ENCODE data around the gene ZSCAN12. TPM values are rescaled to one million over a fixed set of nuclear protein-coding genes. Genes with fewer than 3 reads are reported as not detected.

ZSCAN12 gene
- total and polyA plus RNA-seq, 10 donors, result 1.8 to 10.3 (median 7.9) TPM

DNA sequence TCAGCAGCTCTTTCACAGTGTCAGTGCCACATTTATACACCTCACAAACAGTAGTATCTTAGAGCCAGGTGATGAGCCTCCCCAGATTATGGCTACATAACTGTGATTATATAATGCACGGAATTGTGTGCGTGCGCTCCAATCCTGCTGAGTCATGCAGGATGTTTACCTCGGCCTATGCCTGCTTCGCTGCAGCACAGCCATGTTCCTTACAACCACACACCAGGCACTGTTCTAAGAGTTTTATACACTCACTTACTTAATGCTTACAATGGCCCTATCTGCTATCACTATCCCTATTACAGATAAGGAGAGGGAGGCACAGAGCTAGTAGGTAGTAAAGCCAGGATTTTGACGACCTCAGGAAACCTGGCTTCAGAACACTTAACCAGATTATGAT lies 42.5 kb downstream of the ZSCAN12 start:
- TF ChIP-seq POLR2A (IDR thresholded peaks at IDR 0.05) (no peak), POLR2AphosphoS5 (IDR thresholded peaks at IDR 0.05) (no peak)
- H3K27me3 ChIP-seq (replicated peaks in 1 of 7), result no peaks in the 10 kb centered on the region
- peak overlapping the region in 2 of 8 donors; percentile 87 to 88 for H3K27ac ChIP-seq
- no peaks in the 10 kb centered on the region for H3K9me3 ChIP-seq
- DNase-seq, result no peak
- peaks cover 9 to 41% (median 21%) of the 10 kb centered on the region in 6 donors for H3K4me1 ChIP-seq
- intact Hi-C loops (cut with DNase I; ENCODE audit: low total_unique reads), result loop anchor here (10.0 kb wide), 1 partner anchor 222 kb away; no protein-coding TSS in a partner anchor
- WGBS, 5 donors, result 40 to 80% (median 54%) methylated on average over 6 of the region's 6 CpGs
- peaks cover 0 to 27% (median 2%) of the 10 kb centered on the region in 6 donors for H3K36me3 ChIP-seq
- peak overlapping the region in 1 of 8 donors; percentile 76 for H3K4me3 ChIP-seq

DNA sequence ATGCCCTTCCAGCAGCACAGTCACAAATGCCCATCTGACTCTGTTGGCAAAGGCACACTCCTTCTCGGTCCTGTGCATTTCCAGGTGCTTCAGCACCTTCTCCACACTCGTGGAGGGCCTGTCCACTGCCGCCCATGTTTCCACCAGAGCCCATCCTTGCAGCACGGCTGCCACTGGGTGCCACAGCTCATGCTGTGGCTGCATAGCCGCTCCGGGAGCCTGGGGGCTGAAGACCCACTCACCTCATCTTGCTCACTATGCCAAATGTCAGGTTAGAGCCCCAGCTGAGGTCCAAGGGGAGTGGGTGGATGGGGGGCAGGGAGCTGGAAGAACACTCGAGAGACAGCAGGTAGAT lies 42.9 kb downstream of the ZSCAN12 start:
- no peak for TF ChIP-seq POLR2AphosphoS5 (IDR thresholded peaks at IDR 0.05)
- no peak for TF ChIP-seq POLR2A (IDR thresholded peaks at IDR 0.05)
- TF ChIP-seq, protein P1, sequence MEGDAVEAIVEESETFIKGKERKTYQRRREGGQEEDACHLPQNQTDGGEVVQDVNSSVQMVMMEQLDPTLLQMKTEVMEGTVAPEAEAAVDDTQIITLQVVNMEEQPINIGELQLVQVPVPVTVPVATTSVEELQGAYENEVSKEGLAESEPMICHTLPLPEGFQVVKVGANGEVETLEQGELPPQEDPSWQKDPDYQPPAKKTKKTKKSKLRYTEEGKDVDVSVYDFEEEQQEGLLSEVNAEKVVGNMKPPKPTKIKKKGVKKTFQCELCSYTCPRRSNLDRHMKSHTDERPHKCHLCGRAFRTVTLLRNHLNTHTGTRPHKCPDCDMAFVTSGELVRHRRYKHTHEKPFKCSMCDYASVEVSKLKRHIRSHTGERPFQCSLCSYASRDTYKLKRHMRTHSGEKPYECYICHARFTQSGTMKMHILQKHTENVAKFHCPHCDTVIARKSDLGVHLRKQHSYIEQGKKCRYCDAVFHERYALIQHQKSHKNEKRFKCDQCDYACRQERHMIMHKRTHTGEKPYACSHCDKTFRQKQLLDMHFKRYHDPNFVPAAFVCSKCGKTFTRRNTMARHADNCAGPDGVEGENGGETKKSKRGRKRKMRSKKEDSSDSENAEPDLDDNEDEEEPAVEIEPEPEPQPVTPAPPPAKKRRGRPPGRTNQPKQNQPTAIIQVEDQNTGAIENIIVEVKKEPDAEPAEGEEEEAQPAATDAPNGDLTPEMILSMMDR (IDR thresholded peaks at IDR 0.05 in 8 of 11, conservative IDR thresholded peaks at IDR 0.05 in 3 of 11), result no peak
- peak; percentile 77 for DNase-seq
- Histone ChIP-seq H3K36me3 (peaks cover 0 to 23% (median 2%) of the 10 kb centered on the region in 6 donors), H3K27ac (peak overlapping the region; percentile 79 to 92 (median 86)), H3K9me3 (no peaks in the 10 kb centered on the region), H3K27me3 (replicated peaks in 1 of 7) (no peaks in the 10 kb centered on the region), H3K4me1 (peaks cover 10 to 45% (median 22%) of the 10 kb centered on the region in 6 donors), H3K4me3 (peak overlapping the region in 1 of 8 donors; percentile 76)
- intact Hi-C loops (cut with DNase I; ENCODE audit: low total_unique reads), result loop anchor here (10.0 kb wide), 1 partner anchor 222 kb away; no protein-coding TSS in a partner anchor
- 35 to 83% (median 72%) methylated on average over 2 to 7 of the region's 7 CpGs for WGBS, 5 donors

DNA sequence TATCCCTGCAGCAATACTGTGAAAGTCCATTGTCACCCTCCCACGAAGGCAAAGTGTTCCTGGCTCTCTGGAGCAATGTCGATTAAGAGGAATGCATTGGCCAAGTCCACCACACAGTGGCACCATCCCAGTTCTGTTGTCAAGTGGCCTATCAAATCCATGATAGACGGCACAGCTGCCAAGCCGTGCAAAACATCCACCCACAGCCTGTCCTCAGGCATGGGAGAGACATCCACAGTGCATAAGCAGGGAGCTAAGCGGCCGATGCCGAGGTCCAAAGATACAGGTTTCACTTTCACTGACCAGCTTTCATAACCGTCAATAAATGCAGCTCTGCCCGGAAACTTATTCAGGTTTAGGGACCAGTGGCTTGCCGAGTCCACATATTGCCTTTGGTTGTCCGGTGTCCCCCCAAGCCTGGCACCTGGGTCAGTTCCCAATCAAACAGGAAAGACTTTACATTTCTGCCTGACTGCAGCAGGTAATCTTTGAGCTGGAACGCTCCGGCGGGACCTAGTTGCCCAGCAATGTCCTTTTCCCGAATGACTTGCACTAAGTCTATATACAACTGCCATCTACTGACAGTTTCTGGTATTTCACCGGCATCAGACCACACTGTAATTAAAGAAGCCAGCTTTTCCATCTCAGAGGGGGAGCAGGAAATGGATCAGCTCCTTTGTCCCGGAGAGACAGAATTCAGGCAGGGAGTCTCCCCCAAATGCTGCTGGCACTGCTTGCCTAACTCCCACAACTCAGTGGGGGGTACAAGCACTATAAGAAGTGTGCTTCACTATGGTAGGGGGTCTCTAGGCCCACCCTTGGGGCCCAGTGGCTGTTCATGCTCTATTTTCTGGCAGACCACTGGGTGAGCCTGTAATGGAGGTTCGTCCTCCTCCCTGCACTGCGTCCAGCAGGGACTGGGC lies 43.5 kb downstream of the ZSCAN12 start:
- 4 to 9% (median 6%) methylated on average over 14 to 19 of the region's 19 CpGs for WGBS, 5 donors
- H3K36me3 ChIP-seq, result peaks cover 0 to 16% (median 2%) of the 10 kb centered on the region in 6 donors
- H3K27me3 ChIP-seq (replicated peaks in 1 of 7), result no peaks in the 10 kb centered on the region
- intact Hi-C loops (cut with DNase I; ENCODE audit: low total_unique reads), result loop anchor here (10.0 kb wide), 1 partner anchor 221 kb away; no protein-coding TSS in a partner anchor
- peak overlapping the region; percentile 79 to 92 (median 86) for H3K27ac ChIP-seq
- peaks cover 15 to 51% (median 27%) of the 10 kb centered on the region in 6 donors for H3K4me1 ChIP-seq
- no peaks in the 10 kb centered on the region for H3K9me3 ChIP-seq
- TF ChIP-seq, protein P1 (IDR thresholded peaks at IDR 0.05 in 8 of 11, conservative IDR thresholded peaks at IDR 0.05 in 3 of 11), result peak; percentile 59 to 97 (median 85)
- peak in 1 of 3 donors; percentile 66 for TF ChIP-seq POLR2AphosphoS5 (IDR thresholded peaks at IDR 0.05)
- TF ChIP-seq POLR2A (IDR thresholded peaks at IDR 0.05), result no peak
- DNase-seq, result peak; percentile 87
- H3K4me3 ChIP-seq, result peak overlapping the region; percentile 46 to 76 (median 56)

DNA sequence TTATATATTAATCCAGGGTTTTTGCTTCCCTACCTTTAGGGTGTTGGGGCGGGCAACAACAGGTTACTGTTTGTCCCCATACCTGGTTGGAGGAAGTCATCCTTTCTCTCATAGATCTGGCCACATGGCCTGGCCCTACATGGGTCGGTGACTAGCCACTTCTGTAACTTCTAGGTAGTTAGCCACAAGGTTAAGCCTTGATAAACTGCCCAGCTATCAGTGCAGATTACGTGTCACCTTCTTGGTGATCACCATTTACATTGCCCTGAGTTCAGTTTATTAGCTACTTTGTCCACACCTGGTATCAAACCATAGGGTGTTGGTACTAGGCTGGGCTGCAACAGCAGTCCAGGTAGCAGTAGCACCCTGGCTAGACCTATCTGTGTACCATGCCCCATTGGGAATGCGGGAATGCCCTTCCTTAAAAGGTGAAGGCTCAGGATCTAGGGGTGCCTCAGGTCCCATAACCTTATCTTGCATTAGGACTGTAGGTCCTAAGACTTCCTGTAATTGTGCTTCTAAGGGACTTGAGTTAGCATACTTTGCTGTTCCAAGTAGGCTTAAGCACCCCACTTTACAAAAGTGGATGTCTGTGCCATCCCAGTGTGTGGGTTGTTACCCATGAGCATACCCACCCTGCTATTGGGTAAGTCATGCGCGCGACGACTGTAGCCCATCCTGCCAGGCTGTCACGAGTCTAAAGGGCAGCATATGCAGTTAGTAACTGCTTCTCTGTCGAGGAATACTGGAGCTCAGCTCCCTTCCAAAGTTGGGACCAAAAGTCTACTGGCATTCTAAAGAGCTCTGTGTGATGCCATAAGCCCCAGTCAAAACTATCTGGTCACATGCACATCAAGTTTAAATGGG lies 44.6 kb downstream of the ZSCAN12 start:
- Histone ChIP-seq H3K4me1 (peaks cover 22 to 62% (median 37%) of the 10 kb centered on the region in 6 donors), H3K9me3 (no peaks in the 10 kb centered on the region), H3K27ac (peak overlapping the region; percentile 79 to 92 (median 86)), H3K36me3 (peaks cover 0 to 8% (median 2%) of the 10 kb centered on the region in 6 donors), H3K27me3 (replicated peaks in 1 of 7) (no peaks in the 10 kb centered on the region), H3K4me3 (peak overlapping the region in 4 of 8 donors; percentile 46 to 76 (median 60))
- whole genome bisulfite sequencing, 5 donors, result 82 to 91% (median 85%) methylated on average over 8 to 10 of the region's 10 CpGs
- TF ChIP-seq POLR2AphosphoS5 (IDR thresholded peaks at IDR 0.05) (no peak), POLR2A (IDR thresholded peaks at IDR 0.05) (no peak)
- TF ChIP-seq, protein P1 (IDR thresholded peaks at IDR 0.05 in 8 of 11, conservative IDR thresholded peaks at IDR 0.05 in 3 of 11), result no peak
- intact Hi-C loops (cut with DNase I; ENCODE audit: low total_unique reads), result loop anchor here (10.0 kb wide), 1 partner anchor 220 kb away; no protein-coding TSS in a partner anchor
- no peak for DNase-seq

Measured in spleen (tissue), 11 donors.